ENCODE data around the gene RPL10.
"Not testable (repeated sequence)": the region's sequence is repeated elsewhere in the genome, so short reads cannot be mapped to it uniquely, and the experiment has no call there.

The RPL10 gene

DNA sequence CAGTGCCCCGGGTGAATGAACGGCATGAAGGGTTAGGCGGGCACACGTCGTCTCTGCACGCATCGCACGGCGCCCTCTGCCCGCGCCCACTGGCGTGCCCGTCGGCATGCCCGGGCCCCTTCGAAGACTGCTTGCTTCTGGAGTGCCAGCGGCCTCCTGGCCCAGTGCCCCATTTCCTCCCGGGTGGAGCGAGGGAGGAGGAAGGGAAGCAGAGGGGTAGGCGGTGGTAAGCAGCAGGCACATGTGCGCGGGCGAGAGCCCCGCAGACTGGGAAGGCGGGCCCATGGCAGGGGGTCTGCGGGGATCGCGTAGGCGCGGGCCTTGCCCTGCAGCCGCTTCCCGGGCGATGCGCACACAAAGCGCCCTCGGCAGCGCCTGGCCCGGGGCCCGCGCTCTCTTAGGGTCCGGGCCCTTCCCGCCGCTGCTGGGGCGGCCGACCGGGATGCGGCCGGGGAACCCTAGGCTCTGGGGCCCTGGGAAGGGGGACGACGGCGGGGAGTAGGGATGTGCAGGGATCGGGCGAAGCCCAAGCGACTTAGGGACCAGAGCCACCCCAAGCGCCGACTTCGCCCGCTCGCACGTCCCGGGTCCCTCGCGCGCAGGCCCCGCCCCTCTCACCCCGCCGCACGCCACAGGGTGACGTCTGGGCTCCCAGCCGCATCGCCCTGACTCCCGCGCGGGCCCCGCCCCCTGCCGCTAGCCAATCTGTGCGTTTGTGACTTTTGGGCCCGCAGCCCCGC, 19.9 kb upstream of the RPL10 start:
- DNase-seq = peak in 1 of 2 experiments; percentile 58

DNA sequence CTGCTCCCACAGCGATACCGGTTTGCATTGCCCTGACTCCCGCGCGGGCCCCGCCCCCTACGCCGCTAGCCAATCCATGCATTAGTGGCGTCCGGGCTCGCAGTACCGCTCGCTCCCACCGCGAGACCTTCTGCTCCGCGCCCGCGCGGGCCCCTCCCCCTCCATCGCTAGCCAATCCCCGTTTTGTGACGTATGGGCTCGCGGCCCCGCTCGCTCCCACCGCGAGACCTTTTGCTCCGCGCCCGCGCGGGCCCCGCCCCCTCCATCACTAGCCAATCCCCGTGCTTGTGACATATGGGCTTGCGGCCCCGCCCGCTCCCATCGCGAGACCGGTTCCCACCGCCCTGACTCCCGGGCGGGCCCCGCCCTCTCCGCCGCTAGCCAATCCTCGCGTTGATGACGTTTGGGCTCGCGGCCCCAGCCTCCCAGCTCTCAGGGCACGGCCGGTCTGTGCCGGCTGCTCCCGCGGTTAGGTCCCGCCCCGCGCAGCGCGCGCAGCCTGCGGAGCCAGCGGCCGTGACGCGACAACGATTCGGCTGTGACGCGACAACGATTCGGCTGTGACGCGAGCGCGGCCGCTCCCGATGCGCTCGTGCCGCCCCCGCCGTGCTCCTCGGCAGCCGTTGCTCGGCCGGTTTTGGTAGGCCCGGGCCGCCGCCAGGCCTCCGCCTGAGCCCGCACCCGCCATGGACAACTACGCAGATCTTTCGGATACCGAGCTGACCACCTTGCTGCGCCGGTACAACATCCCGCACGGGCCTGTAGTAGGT, 19.2 kb upstream of the RPL10 start, which contains the start of gene EMD:
TSS of gene EMD (plus strand) at position 497 of the 770 bp plus-strand sequence. CDS start at position 687, 190 bp downstream.
- DNase-seq = peak; percentile 94 to 96

DNA sequence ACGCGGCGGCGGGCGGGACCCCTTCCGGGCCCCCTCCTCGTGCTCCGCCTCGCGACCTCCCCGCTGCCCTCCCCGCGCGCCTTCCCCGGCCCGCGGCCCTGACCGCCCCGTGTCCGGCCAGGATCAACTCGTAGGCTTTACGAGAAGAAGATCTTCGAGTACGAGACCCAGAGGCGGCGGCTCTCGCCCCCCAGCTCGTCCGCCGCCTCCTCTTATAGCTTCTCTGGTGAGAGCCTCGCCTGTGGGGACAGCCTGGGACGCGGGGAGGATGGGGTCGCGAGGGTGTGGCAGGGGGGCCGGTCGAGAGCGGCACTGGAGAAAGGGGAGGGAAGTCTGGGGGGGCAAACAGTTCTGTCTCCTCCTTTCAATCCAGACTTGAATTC, 18.6 kb upstream of the RPL10 start:
- no peak for DNase-seq

DNA sequence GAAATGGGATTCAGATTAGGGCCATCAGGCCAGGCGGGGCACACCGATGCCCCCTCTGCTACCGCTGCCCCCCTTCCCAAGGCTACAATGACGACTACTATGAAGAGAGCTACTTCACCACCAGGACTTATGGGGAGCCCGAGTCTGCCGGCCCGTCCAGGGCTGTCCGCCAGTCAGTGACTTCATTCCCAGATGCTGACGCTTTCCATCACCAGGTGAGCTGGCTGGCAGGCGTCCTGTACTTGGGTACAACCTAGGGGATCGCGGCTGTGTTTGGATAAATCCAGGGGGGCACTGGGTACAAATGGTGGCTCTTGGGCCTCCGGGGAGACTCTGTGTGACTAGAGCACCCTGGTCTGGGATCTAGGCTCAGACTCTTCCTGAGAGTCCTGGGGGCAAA, 18.0 kb upstream of the RPL10 start:
- no peak for DNase-seq

DNA sequence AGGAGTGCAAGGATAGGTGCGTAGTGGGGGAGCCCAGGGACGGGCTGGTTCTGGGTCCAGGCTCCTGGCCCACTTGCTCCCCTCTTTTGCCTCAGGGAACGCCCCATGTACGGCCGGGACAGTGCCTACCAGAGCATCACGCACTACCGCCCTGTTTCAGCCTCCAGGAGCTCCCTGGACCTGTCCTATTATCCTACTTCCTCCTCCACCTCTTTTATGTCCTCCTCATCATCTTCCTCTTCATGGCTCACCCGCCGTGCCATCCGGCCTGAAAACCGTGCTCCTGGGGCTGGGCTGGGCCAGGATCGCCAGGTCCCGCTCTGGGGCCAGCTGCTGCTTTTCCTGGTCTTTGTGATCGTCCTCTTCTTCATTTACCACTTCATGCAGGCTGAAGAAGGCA, 17.4 kb upstream of the RPL10 start:
- DNase-seq = no peak

DNA sequence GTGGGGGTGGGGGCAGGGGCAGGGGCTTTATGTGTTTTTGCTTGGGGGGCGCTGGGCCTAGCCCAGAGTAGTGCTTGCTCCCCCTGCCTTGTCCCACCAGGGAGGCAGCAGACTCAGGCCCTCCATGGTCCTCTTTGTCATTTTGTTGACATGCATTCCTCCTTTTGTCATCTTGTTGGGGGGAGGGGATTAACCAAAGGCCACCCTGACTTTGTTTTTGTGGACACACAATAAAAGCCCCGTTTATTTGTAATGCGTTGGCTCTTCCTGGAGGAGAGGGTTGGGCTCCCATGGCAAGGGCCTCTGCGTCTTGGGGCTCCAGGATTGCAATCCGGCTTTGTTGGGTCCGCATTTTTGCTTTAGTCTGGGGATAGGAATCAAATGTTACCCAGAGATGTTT, 16.9 kb upstream of the RPL10 start:
- DNase-seq = no peak

DNA sequence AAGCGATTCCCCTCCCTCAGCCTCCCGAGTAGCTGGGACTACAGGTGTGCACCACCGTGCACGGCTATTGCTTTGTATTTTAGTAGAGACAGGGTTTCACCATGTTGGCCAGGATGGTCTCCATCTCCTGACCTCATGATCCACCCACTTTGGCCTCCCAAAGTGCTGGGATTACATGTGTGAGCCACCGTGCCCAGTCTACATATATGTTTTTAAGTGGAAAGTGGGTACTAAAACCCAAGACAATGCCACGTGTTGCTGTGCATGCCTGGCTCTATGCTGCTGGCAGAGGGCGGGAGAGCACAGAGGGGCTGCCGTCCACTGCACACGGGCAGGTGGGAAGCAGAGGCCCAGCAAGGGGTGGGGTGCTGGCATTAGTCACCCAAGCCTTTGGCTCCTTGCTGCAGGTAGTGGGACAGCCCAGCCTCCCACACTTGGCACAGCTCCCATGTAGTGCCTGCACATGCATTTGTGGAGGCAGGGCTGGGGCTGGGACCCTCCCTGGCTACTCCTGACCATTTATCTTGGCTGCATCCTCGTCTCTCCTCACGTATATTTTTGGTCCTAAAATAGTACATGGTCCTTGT, 15.6 kb upstream of the RPL10 start:
- no peak for DNase-seq

DNA sequence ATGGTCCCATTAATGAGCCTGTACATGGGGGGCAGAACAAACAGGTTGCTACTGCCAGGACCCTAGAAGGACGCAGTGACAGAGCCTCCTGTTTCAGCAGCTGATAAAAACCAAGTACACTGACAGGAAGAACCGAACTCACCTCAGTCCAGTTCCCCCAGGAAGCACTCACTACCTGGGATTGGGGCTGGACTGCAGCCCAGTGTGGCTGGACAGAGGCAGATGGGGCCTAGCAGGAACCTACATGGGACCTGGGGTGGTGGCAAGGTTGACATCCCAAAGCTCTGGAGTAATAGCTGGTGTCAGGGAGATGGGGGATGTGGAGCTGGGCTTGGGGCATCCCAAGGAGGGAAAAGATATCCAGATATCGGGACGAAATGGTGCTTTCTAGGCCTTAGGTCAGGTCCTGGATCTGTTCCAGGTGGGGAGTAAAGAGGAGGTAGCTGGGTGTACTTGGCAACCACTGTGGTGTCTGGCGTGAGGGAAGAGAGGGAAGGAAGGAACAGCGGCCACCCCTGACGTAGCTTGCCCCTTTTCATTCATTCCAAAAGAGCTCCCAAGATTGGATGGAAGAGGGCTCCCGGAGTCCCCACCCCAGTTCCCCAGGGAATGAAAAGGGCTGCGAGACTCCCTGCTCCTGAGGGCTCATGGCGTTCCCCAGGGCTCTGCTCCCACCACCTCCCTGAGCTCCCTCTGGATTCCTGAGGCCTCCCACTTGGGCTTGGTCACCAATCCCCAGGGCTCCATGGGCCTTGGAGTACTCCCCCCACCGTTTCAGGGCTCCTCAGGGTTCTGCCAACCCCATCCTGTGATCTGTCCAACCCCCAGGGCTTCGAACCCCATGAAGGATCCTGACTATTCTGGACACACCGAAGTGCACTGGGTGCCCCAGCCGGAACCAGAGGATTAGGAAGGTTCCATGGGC, 14.6 kb upstream of the RPL10 start:
- DNase-seq = peak in 1 of 2 experiments; percentile 19

DNA sequence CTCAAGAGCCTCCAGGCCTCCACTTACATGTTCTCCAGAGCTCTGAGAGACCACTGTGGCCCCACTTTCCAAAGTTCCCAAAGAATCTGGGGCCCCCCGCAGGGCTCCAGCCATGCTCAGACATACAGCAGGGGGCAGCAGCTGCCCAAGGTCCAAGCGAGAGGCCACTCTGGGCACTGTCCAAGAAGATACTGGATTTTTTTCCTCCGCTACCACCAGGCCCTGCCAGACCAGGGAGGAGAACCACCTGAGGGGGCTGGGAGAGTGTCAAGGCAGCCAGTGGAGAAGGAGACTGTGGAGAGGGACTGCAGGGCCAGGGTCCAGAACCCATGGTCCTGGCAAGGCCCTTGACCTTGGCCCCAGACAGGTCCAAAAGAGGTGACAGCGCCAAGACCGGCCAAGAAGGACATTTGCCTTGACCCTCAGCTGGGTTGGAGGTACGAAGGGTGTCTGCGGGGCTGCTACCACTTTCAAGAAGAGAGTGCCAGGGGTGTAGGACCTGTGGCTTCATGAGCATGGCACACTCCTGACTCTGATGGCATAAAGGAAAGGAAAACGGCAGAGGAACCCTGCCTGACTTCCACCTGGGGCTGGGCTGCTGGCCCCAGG, 13.8 kb upstream of the RPL10 start:
- DNase-seq = peak in 1 of 2 experiments; percentile 22

DNA sequence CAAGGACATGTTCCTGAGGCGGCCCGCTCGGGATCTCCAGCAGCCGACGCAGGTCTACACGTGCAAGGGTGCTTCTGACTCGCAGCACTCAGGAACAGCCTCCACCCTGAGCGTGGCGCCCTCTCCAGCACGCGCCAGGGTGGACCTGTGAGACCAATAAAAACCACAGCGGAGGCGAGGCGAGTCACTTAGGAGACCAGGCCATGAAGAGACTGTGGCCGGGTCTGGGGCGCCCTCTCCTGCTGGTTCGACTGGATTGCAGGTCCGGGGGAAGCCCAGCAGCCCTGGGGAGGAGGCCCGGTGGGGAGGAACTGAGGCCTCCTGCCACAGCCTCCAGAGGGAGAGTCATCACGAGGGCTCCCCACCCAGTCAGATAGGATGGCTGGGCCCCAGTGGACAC, 10.1 kb upstream of the RPL10 start:
- DNase-seq = not testable (repeated sequence)

DNA sequence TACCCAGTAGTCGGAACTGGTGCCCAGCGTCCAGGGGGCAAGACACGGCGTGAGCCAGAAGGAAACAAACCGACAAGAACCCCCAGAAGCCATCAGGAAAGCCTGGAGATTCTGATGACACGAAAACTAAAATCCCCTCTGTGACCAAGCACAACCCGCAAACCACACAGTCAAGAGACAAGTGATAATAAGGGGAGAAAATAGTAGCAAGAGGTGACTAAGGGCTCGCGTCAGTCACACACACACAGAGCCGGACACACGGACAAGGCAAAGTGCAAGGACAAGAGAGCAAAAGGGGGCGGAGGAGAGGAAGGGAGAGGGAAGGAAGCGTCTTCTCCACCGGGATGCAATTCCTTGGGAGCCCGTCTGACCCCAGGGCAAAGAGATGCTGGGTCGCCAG, 9.5 kb upstream of the RPL10 start:
- not testable (repeated sequence) for DNase-seq

DNA sequence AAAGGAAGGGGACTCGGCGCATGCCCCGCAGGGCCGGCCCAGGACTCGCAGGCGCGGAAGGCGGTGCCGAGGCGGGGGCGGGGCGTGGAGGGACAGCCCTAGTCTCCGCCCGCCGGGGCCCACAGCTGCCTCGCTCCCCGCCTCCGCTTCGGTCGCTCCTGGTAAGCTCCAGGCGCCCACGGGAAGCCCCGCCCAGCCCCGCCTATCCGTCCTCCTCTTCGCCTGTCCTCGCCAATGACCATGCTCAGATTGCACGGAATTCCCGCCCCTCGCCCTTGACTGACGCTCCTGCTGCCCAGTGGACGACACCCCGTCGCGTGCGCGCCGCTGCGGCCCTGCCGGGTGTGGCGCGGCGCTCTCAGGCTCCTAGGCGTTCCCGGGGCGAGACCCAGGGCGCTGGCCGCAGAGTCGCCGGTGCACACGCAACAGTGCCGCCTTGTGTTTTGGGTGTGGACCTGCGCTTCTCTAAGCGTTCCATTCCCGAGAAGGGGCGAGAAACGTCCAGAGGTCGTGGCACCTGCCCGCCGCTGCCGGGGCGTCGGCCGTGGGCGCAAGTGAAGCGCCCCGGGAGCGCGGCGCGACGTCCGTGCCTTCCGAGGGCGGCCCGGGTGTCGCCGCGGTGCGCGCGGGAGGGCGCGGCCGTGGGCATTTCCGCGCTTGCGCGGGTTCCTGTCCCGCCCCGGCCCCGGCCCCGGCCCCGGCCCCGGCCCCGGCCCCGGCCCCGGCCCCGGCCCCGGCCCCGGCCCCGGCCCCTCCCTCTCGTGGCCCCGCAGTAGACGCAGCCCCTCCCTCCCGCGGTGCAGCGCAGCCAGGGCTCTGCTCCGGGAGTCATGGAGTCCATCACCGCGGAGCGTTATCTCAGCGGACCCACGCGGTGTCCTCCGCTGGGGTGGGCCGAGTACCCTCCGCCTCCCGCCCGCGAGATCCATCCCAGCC, 8.1 kb upstream of the RPL10 start:
- peak; percentile 55 to 62 for DNase-seq

DNA sequence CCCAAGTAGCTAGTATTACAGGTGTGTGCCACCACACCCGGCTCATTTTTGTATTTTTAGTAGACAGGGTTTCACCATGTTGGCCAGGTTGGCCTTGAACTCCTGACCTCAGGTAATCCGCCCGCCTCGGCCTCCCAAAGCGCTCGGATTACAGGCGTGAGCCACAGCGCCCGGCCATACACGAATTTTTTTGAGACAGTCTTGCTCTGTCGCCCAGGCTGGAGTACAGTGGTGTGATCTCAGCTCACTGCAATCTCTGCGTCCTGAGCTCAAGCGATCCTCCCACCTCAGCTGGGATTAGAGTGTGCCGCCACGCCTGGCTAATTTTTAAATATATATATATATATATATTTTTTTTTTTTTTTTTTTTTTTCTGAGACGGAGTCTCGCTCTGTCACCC, 1.8 kb upstream of the RPL10 start:
- DNase-seq = not testable (repeated sequence)

DNA sequence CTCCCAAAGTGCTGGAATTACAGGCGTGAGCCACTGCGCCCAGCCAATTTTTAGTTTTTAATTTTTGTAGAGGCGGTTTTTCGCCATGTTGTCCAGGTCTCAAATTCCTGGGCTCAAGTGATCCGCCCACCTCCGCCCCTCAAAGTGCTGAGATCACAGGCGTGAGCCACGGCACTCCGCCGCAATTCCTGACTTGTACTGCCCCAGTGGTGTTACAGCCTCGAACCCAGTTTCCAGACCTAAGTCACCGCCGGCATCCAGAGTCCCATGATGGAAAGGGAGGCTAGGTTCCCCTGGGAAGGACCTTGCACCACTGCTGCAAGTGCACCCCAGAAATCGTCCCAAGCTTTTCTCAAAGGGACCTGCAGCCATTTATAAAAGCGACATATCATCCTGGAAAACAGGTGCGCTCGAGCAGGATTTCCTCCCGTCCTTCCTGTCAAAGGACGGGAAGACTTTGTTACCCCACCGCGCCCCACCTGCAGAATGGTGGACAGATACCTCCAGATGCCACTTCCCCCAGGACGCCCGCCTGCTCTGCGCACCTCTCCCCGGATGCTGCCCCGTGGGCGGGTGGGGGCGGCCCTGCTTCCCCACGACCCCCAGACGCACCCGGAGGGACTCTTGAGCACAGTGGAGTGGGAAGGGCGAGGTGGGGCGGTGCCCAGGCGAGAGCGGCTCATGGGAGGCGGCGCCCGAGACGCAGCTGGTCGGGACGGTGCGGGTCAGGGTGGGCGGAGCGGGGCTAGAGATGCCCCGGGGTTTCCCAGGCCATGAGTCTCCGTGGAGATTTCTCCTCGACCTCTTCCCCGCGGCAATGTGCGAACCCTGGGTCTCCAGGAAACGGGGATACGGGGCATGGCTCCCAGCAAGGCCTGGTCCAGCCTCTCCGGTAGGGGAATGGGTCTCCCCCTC, 947 bp upstream of the RPL10 start:
- peak; percentile 79 to 82 for DNase-seq

DNA sequence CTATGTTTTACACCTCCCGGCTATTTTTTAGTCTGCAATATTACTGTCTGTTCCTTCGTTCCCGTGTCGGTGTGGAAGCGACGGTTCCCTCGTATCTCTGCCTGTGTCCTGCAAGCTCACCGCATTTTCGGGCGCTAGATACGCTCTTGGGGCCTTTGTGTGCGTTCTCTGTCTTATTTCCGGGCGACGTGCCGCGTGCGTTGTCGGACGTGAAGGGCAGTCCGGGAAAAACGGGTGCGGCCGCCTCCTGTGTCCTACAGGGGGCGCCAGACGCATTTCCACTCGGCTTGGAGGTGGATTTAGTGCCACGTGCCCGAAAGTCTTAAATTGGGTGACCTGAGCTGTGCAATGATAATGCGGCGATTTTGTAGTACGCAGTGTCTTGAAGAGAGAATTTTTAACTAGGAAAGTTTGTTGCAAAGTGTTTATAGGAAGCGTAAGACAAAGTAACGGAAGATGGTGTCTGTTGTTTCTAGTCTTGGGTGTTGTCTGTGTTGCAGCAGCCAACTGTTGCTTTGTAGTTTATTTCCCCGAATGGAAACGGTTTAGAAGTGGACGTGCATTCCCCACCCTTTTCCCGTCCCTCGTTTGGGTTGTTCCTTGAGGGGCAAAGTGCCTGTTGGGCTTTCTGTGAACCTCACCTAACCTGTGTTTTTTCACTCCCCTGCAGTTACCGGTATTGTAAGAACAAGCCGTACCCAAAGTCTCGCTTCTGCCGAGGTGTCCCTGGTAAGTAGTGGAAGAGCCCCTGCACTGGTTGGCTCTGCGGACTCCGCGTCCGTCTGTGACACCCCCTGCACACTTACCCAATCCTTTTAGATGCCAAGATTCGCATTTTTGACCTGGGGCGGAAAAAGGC, 720 bp downstream of the RPL10 start:
- DNase-seq = peak; percentile 84 to 86

DNA sequence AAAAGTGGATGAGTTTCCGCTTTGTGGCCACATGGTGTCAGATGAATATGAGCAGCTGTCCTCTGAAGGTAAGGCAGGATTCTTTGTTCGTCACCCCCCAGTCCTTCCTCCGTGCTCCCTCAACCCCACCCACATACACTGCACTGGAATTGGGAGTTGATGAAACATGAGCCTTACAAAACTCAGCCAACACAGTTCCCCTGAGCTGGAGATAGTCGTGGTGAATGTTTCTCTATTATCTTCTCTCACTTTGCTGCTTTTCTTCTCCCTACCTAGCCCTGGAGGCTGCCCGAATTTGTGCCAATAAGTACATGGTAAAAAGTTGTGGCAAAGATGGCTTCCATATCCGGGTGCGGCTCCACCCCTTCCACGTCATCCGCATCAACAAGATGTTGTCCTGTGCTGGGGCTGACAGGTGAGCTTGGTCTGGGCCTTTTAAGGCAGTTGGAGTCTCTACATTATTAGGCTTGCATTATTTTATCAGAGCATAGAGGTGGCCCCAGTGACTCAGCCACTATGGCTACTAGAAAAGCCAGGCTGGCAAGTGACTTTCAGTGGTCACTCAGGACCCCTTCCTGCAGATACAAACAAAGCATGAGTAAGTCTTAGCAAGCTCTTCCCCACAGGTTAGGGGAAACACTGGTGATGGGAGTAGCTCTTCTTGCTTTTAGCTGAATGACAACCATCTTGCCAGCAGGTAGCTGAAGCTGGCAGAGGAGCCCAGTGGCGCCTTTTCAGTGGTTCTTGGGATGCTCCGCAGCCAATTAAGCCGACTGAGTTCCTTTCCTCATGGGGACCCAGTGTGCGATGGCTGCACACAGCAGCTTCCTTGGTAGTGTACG, 1.6 kb downstream of the RPL10 start:
- DNase-seq = peak; percentile 41 to 52

DNA sequence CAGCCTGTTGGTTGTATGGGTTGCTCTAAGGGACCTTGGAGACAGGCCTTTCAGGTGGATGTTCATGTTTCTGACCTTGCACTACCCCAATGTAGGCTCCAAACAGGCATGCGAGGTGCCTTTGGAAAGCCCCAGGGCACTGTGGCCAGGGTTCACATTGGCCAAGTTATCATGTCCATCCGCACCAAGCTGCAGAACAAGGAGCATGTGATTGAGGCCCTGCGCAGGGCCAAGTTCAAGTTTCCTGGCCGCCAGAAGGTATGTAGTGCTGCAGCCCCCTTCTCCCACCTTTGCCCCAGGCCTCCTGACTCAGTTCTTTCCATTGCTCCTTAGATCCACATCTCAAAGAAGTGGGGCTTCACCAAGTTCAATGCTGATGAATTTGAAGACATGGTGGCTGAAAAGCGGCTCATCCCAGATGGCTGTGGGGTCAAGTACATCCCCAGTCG, 2.2 kb downstream of the RPL10 start:
- DNase-seq = not testable (repeated sequence)
